Stomach (tissue), 9 donors: ENCODE measurements around the gene THSD1. TPM values are rescaled to one million over a fixed set of nuclear protein-coding genes. Genes with fewer than 3 reads are reported as not detected.
"Not testable (repeated sequence)": the region's sequence is repeated elsewhere in the genome, so short reads cannot be mapped to it uniquely, and the experiment has no call there.

Experiments used
- DNase-seq, 2 donors: peaks; one replicate each; pipeline versions ENCODE4 v3.0.0 to v3.0.0-alpha.2; 2013 to 2019
- H3K27ac ChIP-seq, 5 donors: fragments of 200-600 bp in 4 of 5; sonication (generic) in 4 of 5; one replicate each; pipeline ENCODE4 v1.5.1; 2013 to 2019; ENCODE audit warnings: mild to moderate bottlenecking in 1 of 5, moderate library complexity in 1 of 5
- H3K27me3 ChIP-seq, 3 donors: fragments of 200-600 bp; sonication (generic); one replicate each; pipeline ENCODE4 v1.5.1; 2017 to 2019; ENCODE audit warnings: mixed run types in 1 of 3
- H3K36me3 ChIP-seq, 4 donors: fragments of 200-600 bp; sonication (generic); 1 replicate in 3 of 4; 2 replicates in 1 of 4; pipeline ENCODE4 v1.5.1; 2016 to 2019
- H3K4me1 ChIP-seq, 4 donors: fragments of 200-600 bp; sonication (generic); one replicate each; pipeline ENCODE4 v1.5.1; 2016 to 2019
- H3K4me3 ChIP-seq, 4 donors: fragments of 200-600 bp; sonication (generic) in 3 of 4; one replicate each; pipeline ENCODE4 v1.5.1; 2016 to 2019; ENCODE audit warnings: mild to moderate bottlenecking in 1 of 4
- H3K9me3 ChIP-seq, 4 donors: fragments of 200-600 bp; sonication (generic); one replicate each; pipeline ENCODE4 v1.5.1; 2016 to 2019
- EP300 ChIP-seq: sonication (generic); formaldehyde crosslinking; IDR thresholded peaks from one replicate; pipeline ENCODE4 v1.6.1; 2017; ENCODE audit warnings: antibody characterized with exemption
- POLR2A ChIP-seq, 4 donors: fragments of 450-650 bp; IDR thresholded peaks; one replicate each; pipeline ENCODE4 v1.6.1; 2016; ENCODE audit warnings: antibody characterized with exemption in 4 of 4, control low read depth in 2 of 4, mild to moderate bottlenecking in 1 of 4, moderate library complexity in 1 of 4
- POLR2AphosphoS5 ChIP-seq, 3 donors: sonication (generic); formaldehyde crosslinking; IDR thresholded peaks; one replicate each; pipeline ENCODE4 v1.6.1; 2016; ENCODE audit warnings: antibody characterized with exemption in 3 of 3
- WGBS, 5 donors: extraction: QIAGEN DNeasy Blood & Tissue Kit in 3 of 5; methylation state at CpG; one replicate each; pipeline versions ENCODE4 v1.1.5 to v1.1.7; 2013 to 2018; 5-methylcytosine and 5-hydroxymethylcytosine counted together
- intact Hi-C: fragments of 100-400 bp; cut with DNase I; formaldehyde crosslinking; loops from one replicate; pipeline ENCODE4 v1.15.1; 2023; ENCODE audit warnings: low total_unique reads
- polyA plus RNA-seq, 3 donors: library from polyadenylated mRNA; stranded (reverse); fragments of 200-250 nt; gene quantifications; one replicate each; pipeline ENCODE4 v1.2.3, GENCODE V29; 2013
- total RNA-seq, 5 donors: library from RNA; depleted of rRNA; stranded (reverse); fragments of >200 nt; gene quantifications; one replicate each; pipeline versions ENCODE4 v1.1.0 to v1.2.3, GENCODE V29; 2014 to 2016
- TF ChIP-seq, protein P1 (sequence below), 7 experiments: fragments of 450-650 bp in 4 of 7; fragments of 200-600 bp in 3 of 7; sonication (generic) in 3 of 7; IDR thresholded peaks; one replicate each; pipeline ENCODE4 v1.5.1; 2016 to 2019; ENCODE audit warnings: antibody characterized with exemption in 7 of 7, control low read depth in 2 of 7, mild to moderate bottlenecking in 1 of 7
- donor health status: healthy with polysubstance abuse.
- donor health status: Bipolar disorder and iron deficiency.
- donor health status: healthy.

THSD1 gene
- total and polyA plus RNA-seq, 8 donors, result 0.12 to 8.4 (median 1.1) TPM; not detected in 1

DNA sequence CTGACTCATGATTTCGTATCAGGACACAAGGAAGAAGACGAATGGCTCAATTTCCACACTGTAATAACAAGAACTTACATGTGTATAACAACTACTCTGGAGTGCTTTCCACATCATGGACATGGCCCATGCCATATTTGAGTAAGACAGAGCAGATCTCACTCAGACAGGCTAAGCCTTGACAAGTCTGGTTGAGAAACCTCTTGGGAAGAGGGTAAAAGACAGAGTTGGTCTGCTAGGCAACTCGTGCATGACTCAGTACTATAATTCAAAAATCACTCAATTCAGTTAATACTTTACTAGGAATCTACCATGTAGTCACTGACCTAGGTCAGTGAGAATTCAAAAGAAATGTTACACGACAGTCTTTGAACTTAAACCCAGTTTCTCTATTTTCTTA lies 5.7 kb upstream of the THSD1 start:
- Histone ChIP-seq H3K27me3 (peaks cover 0 to 5% (median 0%) of the 10 kb centered on the region in 3 donors), H3K4me3 (no peak overlapping the region), H3K27ac (no peak overlapping the region), H3K9me3 (no peaks in the 10 kb centered on the region), H3K36me3 (peaks cover 5 to 71% (median 56%) of the 10 kb centered on the region in 4 donors), H3K4me1 (peaks cover 0 to 3% (median 0%) of the 10 kb centered on the region in 4 donors)
- no peak for TF ChIP-seq POLR2AphosphoS5 (IDR thresholded peaks at IDR 0.05)
- TF ChIP-seq POLR2A (IDR thresholded peaks at IDR 0.05), result no peak
- TF ChIP-seq EP300, result no peak
- TF ChIP-seq, protein P1, sequence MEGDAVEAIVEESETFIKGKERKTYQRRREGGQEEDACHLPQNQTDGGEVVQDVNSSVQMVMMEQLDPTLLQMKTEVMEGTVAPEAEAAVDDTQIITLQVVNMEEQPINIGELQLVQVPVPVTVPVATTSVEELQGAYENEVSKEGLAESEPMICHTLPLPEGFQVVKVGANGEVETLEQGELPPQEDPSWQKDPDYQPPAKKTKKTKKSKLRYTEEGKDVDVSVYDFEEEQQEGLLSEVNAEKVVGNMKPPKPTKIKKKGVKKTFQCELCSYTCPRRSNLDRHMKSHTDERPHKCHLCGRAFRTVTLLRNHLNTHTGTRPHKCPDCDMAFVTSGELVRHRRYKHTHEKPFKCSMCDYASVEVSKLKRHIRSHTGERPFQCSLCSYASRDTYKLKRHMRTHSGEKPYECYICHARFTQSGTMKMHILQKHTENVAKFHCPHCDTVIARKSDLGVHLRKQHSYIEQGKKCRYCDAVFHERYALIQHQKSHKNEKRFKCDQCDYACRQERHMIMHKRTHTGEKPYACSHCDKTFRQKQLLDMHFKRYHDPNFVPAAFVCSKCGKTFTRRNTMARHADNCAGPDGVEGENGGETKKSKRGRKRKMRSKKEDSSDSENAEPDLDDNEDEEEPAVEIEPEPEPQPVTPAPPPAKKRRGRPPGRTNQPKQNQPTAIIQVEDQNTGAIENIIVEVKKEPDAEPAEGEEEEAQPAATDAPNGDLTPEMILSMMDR (IDR thresholded peaks at IDR 0.05), result no peak
- WGBS, 5 donors, result 80 to 87% (median 82%) methylated on average over 4 of the region's 4 CpGs
- intact Hi-C loops, result no loop called here
- DNase-seq, result no peak

DNA sequence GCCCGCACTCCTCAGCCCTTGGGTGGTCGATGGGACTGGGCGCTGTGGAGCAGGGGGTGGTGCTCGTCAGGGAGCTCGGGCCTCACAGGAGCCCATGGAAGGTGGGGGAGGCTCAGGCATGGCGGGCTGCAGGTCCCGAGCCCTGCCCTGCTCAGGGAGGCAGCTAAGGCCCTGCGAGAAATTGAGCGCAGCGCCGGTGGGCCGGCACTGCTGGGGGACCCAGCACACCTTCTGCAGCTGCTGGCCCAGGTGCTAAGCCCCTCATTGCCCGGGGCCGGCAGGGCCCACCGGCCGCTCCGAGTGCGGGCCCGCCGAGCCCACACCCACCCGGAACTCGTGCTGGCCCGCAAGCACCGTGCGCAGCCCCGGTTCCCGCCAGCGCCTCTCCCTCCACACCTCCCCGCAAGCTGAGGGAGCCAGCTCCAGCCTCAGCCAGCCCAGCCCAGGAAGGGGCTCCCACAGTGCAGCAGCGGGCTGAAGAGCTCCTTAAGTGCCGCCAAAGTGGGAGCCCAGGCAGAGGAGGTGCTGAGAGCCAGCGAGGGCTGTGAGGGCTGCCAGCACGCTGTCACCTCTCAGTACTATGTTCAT lies 2.2 kb upstream of the THSD1 start:
- H3K27ac ChIP-seq, H3K4me3 ChIP-seq, DNase-seq, intact Hi-C loops, H3K9me3 ChIP-seq: not testable (repeated sequence)
- WGBS, 5 donors, result 96 to 98% (median 96%) methylated on average over 14 to 33 of the region's 33 CpGs
- Histone ChIP-seq H3K4me1 (peaks cover 0 to 23% (median 16%) of the 10 kb centered on the region in 4 donors), H3K27me3 (peaks cover 0 to 33% (median 15%) of the 10 kb centered on the region in 3 donors), H3K36me3 (peaks cover 0 to 37% (median 25%) of the 10 kb centered on the region in 4 donors)

DNA sequence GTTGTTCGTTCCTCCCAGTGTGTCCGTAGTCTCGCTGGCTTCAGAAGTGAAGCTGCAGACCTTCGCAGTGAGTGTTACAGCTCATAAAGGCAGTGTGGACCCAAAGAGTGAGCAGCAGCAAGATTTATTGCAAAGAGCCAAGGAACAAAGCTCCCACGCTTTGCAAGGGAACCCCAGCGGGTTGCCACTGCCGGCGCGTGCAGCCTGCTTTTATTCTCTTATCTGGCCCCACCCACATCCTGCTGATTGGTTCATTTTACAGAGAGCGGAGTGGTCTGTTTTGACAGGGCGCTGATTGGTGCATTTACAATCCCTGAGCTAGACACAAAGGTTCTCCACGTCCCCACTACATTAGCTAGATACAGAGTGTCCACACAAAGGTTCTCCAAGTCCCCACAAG lies 1.5 kb upstream of the THSD1 start:
- DNase-seq, H3K9me3 ChIP-seq, intact Hi-C loops, H3K4me3 ChIP-seq, H3K27ac ChIP-seq: not testable (repeated sequence)
- peaks cover 0 to 36% (median 15%) of the 10 kb centered on the region in 3 donors for H3K27me3 ChIP-seq
- 93 to 96% (median 95%) methylated on average over 12 of the region's 12 CpGs for WGBS, 5 donors
- H3K36me3 ChIP-seq, result peaks cover 0 to 30% (median 18%) of the 10 kb centered on the region in 4 donors
- peaks cover 0 to 23% (median 16%) of the 10 kb centered on the region in 4 donors for H3K4me1 ChIP-seq

DNA sequence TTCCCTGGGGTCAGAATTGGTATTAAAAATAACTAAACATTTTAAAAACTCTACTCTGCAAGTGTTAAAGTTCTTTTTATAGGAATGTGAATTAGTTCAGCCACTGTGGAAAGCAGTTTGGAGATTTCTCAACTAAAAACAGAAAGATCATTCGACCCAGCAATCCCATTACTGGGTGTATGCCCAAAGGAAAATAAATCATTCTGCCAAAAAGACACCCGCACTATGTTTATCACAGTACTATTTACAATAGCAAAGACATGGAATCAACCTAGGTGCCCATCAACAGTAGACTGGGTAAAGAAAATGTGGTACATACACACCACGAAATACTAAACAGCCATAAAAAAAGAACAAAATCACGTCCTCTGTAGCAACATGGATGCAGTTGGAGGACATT lies 657 bp upstream of the THSD1 start:
- WGBS, 5 donors, result 44 to 53% (median 45%) methylated on average over 4 of the region's 4 CpGs
- Histone ChIP-seq H3K4me1 (peaks cover 0 to 23% (median 16%) of the 10 kb centered on the region in 4 donors), H3K27ac (peak overlapping the region in 2 of 5 donors; percentile 7 to 63), H3K9me3 (no peaks in the 10 kb centered on the region), H3K36me3 (peaks cover 0 to 21% (median 10%) of the 10 kb centered on the region in 4 donors), H3K27me3 (peaks cover 0 to 36% (median 15%) of the 10 kb centered on the region in 3 donors), H3K4me3 (peak overlapping the region in 2 of 4 donors; percentile 46 to 58)
- TF ChIP-seq POLR2AphosphoS5 (IDR thresholded peaks at IDR 0.05), result no peak
- intact Hi-C loops, result no loop called here
- no peak for DNase-seq

DNA sequence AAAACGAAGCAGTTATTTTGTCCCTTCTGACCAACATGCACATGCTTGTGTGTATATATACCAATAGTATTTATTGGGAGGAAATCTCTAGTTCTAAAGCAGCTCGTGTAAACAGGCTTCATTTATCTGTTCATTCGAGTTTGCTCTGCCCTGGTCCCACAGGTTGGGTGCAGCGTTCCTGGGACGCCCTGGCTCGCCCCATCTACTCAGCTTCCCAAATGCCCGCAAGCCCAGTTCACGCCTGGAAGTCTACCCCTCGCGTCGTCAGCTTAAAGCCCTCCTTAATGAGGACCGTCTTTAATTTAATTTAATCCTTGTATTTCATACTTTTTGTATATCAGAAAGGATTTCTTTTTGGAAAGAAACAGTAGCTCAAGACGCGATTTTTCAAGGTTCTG lies 604 bp downstream of the THSD1 start:
- intact Hi-C loops, result no loop called here
- peak overlapping the region; percentile 44 to 58 (median 46) for H3K4me3 ChIP-seq
- peaks cover 0 to 36% (median 15%) of the 10 kb centered on the region in 3 donors for H3K27me3 ChIP-seq
- H3K27ac ChIP-seq, result peak overlapping the region in 3 of 5 donors; percentile 35 to 69 (median 63)
- DNase-seq, result peak in 1 of 2 donors; percentile 16
- no peaks in the 10 kb centered on the region for H3K9me3 ChIP-seq
- peaks cover 0 to 10% (median 4%) of the 10 kb centered on the region in 4 donors for H3K36me3 ChIP-seq
- TF ChIP-seq, protein P1 (IDR thresholded peaks at IDR 0.05), result no peak
- TF ChIP-seq EP300, result no peak
- TF ChIP-seq POLR2A (IDR thresholded peaks at IDR 0.05), result no peak
- TF ChIP-seq POLR2AphosphoS5 (IDR thresholded peaks at IDR 0.05), result no peak
- peaks cover 0 to 23% (median 16%) of the 10 kb centered on the region in 4 donors for H3K4me1 ChIP-seq
- WGBS, 5 donors, result 8 to 15% (median 11%) methylated on average over 14 of the region's 14 CpGs

DNA sequence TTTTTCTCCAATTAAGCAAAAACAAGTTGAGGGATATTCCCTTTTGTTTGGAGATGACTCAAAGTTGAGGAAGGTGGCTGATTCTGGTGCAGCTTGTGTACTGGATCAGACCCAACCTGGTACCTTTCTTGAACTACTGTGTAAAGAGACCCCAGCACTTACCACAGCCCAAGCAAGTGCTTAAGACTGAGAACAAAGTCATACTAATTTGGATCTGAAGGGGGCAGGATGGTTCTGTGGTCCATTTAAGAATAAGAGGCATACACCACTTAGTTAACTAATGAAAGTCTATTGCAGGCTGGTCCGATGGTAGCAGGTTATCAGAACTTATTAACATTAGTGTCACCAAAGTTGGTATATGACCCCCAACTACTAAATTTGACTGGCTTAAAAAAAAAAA lies 6.3 kb downstream of the THSD1 start:
- intact Hi-C loops, result no loop called here
- H3K4me3 ChIP-seq, result no peak overlapping the region
- no peaks in the 10 kb centered on the region for H3K9me3 ChIP-seq
- H3K4me1 ChIP-seq, result peaks cover 0 to 8% (median 0%) of the 10 kb centered on the region in 4 donors
- DNase-seq, result peak in 1 of 2 donors; percentile 20
- H3K36me3 ChIP-seq, result no peaks in the 10 kb centered on the region
- peaks cover 0 to 14% (median 0%) of the 10 kb centered on the region in 3 donors for H3K27me3 ChIP-seq
- 43 to 70% (median 47%) methylated on average over 1 of the region's 1 CpG for WGBS, 5 donors
- H3K27ac ChIP-seq, result no peak overlapping the region
- TF ChIP-seq, protein P1 (IDR thresholded peaks at IDR 0.05), result no peak
- TF ChIP-seq POLR2AphosphoS5 (IDR thresholded peaks at IDR 0.05) (no peak), EP300 (no peak), POLR2A (IDR thresholded peaks at IDR 0.05) (no peak)
